Activated T-helper 17 cell treated with anti-CD3 and anti-CD28 coated beads, Interleukin-2, amount 50 U/mL, for 72 hours (primary cell): ENCODE measurements around the gene DNAJC11. TPM values are rescaled to one million over a fixed set of nuclear protein-coding genes. Genes with fewer than 3 reads are reported as not detected.
"Not testable (repeated sequence)": the region's sequence is repeated elsewhere in the genome, so short reads cannot be mapped to it uniquely, and the experiment has no call there.

Experiments used
- ATAC-seq: fragments of 150-1000 bp; cut with Tn5 transposase; replicated peaks from 2 replicates; pipeline ENCODE4 v1.10.0; 2021; ENCODE audit warnings: mild to moderate bottlenecking, moderate library complexity
- H3K27ac Mint-ChIP-seq: one replicate; pipeline ENCODE4 v1.8.0; 2022; ENCODE audit warnings: mixed read lengths
- H3K27me3 Mint-ChIP-seq: one replicate; pipeline ENCODE4 v1.8.0; 2022; ENCODE audit warnings: mixed read lengths
- H3K36me3 Mint-ChIP-seq: one replicate; pipeline ENCODE4 v1.8.0; 2022; ENCODE audit warnings: low read depth, mild to moderate bottlenecking, mixed read lengths
- H3K4me1 Mint-ChIP-seq: one replicate; pipeline ENCODE4 v1.8.0; 2022; ENCODE audit warnings: mixed read lengths
- H3K4me3 Mint-ChIP-seq: one replicate; pipeline ENCODE4 v1.8.0; 2022; ENCODE audit warnings: mild to moderate bottlenecking, mixed read lengths
- H3K9me3 Mint-ChIP-seq: one replicate; pipeline ENCODE4 v1.8.0; 2022; ENCODE audit warnings: mixed read lengths
- total RNA-seq, 2 donors: library from RNA; stranded (reverse); gene quantifications; one replicate each; pipeline ENCODE4 v1.2.3, GENCODE V29; 2022

DNAJC11 gene
- total RNA-seq, 2 donors from 2014 or later, result 30.6 to 70.5 TPM

DNA sequence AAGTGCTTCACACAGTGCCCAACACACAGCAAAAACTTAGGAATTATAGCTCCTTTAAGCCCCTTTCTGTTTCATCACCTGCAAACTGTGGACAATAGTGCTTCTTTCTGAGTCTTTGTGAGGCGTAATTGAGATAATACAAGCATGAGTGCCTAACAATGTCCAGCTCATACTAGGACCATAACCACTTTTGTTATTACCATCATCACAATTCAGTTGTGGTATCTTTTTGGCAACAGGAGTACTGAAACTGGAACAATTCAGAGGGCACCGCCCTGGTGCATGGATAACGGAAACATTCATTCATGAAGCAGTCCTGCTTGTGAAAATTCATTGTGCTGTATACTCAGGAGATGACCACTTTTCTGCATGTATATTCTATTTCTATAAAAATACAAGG, 18.2 kb downstream of the DNAJC11 start:
- no peaks in the 10 kb centered on the region for H3K9me3 Mint-ChIP-seq
- no peaks in the 10 kb centered on the region for H3K27me3 Mint-ChIP-seq
- no peak overlapping the region for H3K4me3 Mint-ChIP-seq
- peak overlapping the region; percentile 20 for H3K27ac Mint-ChIP-seq
- ATAC-seq, result peak; percentile 62
- peaks cover 28% of the 10 kb centered on the region for H3K36me3 Mint-ChIP-seq
- peaks cover 23% of the 10 kb centered on the region for H3K4me1 Mint-ChIP-seq

DNA sequence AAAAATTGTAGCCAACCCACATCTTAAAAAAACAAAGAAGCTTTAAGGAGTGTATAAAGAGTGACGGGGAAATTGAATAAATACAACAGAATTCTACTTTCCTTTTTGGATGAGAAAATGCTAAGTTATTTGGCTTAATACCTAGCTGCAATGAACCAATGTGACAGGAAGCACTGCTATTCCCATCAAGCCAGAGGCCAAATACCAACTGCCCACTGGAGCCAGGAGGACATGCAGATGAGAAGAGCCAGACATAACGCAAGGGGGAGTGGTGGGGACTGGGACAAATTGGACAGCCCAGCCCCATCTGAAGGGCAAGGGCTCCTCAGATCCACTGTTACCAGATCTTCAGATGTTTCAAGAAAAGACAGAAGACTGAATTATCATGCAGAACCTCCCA, 25.7 kb downstream of the DNAJC11 start:
- H3K36me3 Mint-ChIP-seq, result peaks cover 91% of the 10 kb centered on the region
- no peak overlapping the region for H3K4me3 Mint-ChIP-seq
- H3K4me1 Mint-ChIP-seq, result peaks cover 5% of the 10 kb centered on the region
- no peaks in the 10 kb centered on the region for H3K27me3 Mint-ChIP-seq
- no peaks in the 10 kb centered on the region for H3K9me3 Mint-ChIP-seq
- ATAC-seq, result no peak
- H3K27ac Mint-ChIP-seq, result no peak overlapping the region

- H3K27ac Mint-ChIP-seq, result no peak overlapping the region
- no peak for ATAC-seq
- H3K27me3 Mint-ChIP-seq, result no peaks in the 10 kb centered on the region
- peaks cover 87% of the 10 kb centered on the region for H3K36me3 Mint-ChIP-seq
- H3K4me1 Mint-ChIP-seq, result peaks cover 5% of the 10 kb centered on the region
- no peaks in the 10 kb centered on the region for H3K9me3 Mint-ChIP-seq
- H3K4me3 Mint-ChIP-seq, result no peak overlapping the region
These were observed 26.8 kb downstream of the DNAJC11 start for GRCh38 chr1:6674771-6675170.

DNA sequence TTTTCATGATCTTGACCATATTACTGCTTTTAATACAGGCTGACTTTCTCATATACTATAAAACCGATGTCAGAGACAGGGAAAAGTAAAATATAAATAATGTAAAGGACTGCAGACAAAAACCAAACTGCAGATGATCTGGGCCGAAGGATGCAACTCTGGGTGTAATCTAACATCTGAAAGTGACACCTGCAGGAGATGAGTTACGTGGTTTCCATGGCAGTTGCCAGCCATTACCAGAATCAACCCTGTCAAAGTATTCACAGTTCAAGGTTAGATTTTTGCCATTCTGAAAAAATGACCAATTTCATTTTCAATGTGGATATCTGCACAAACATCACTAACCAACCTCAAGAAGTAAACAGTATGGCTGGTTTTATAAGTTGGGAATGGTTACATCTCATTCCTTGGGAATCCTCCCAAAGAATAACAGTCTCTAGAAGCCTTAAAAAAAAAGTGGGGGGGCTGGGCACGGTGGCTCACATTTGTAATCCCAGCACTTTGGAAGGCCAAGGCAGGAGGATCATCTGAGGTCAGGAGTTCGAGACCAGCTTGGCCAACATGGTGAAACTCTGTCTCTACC, 27.7 kb downstream of the DNAJC11 start:
- H3K27me3 Mint-ChIP-seq, result no peaks in the 10 kb centered on the region
- H3K27ac Mint-ChIP-seq, result no peak overlapping the region
- peaks cover 78% of the 10 kb centered on the region for H3K36me3 Mint-ChIP-seq
- no peak overlapping the region for H3K4me3 Mint-ChIP-seq
- H3K4me1 Mint-ChIP-seq, result peaks cover 5% of the 10 kb centered on the region
- no peaks in the 10 kb centered on the region for H3K9me3 Mint-ChIP-seq
- ATAC-seq, result no peak

DNA sequence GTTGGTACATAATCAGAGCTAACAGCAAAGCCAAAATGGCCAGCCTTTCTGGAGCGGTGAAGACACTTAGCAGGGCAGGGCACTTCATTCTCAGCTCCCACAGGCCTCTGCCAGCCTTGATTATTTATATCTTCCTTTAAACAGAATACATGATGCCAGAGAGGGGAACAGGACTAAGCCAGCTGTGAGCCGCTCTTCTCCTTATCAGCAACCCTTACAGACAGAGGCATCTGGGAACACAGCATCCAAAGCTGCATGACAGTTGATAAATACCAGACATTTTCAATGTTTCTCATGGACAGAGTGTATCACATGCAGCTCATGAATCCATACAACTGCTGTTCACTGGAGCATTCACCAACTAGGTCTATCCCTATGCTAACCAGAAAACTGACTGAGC, 29.1 kb downstream of the DNAJC11 start:
- no peaks in the 10 kb centered on the region for H3K9me3 Mint-ChIP-seq
- H3K27me3 Mint-ChIP-seq, result no peaks in the 10 kb centered on the region
- ATAC-seq, result no peak
- no peak overlapping the region for H3K27ac Mint-ChIP-seq
- peaks cover 75% of the 10 kb centered on the region for H3K36me3 Mint-ChIP-seq
- no peak overlapping the region for H3K4me3 Mint-ChIP-seq
- peaks cover 5% of the 10 kb centered on the region for H3K4me1 Mint-ChIP-seq

- Mint-ChIP-seq H3K27ac (no peak overlapping the region), H3K27me3 (no peaks in the 10 kb centered on the region), H3K4me3 (no peak overlapping the region), H3K9me3 (no peaks in the 10 kb centered on the region), H3K4me1 (no peaks in the 10 kb centered on the region), H3K36me3 (peaks cover 67% of the 10 kb centered on the region)
- ATAC-seq, result no peak
These were observed 33.1 kb downstream of the DNAJC11 start for GRCh38 chr1:6668503-6668902.

DNA sequence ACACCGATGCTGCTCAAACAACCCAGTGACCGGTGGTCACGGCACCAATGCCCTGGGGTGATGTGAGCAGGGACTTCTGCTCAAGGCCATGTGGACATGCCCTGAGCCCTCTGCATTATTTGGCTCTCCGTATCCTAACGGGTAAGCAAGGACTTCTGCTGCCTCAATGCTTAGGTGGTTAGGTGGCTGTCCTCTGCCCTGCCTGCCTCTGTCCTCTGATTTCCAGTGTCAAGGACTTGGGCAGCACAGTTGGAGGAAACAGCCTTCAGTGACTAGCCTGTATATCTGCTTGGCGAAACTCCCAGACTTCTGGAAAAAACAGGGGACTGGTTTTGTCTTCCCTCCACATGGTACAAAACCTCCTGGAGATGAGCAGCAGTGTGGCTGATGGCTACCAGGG, 34.5 kb downstream of the DNAJC11 start:
- H3K4me3 Mint-ChIP-seq, result no peak overlapping the region
- no peaks in the 10 kb centered on the region for H3K9me3 Mint-ChIP-seq
- no peaks in the 10 kb centered on the region for H3K4me1 Mint-ChIP-seq
- ATAC-seq, result no peak
- no peaks in the 10 kb centered on the region for H3K27me3 Mint-ChIP-seq
- H3K27ac Mint-ChIP-seq, result no peak overlapping the region
- peaks cover 62% of the 10 kb centered on the region for H3K36me3 Mint-ChIP-seq

GRCh38 chr1:6666696-6667095, 34.9 kb downstream of the DNAJC11 start:
- Mint-ChIP-seq H3K36me3 (peaks cover 58% of the 10 kb centered on the region), H3K27ac (no peak overlapping the region), H3K4me1 (no peaks in the 10 kb centered on the region), H3K27me3 (no peaks in the 10 kb centered on the region), H3K4me3 (no peak overlapping the region), H3K9me3 (no peaks in the 10 kb centered on the region)
- no peak for ATAC-seq

- not testable (repeated sequence) for H3K4me1 Mint-ChIP-seq, H3K27me3 Mint-ChIP-seq, H3K4me3 Mint-ChIP-seq, H3K27ac Mint-ChIP-seq, ATAC-seq, H3K9me3 Mint-ChIP-seq
- H3K36me3 Mint-ChIP-seq, result peaks cover 48% of the 10 kb centered on the region
These were observed 39.1 kb downstream of the DNAJC11 start for GRCh38 chr1:6662468-6662867.

DNA sequence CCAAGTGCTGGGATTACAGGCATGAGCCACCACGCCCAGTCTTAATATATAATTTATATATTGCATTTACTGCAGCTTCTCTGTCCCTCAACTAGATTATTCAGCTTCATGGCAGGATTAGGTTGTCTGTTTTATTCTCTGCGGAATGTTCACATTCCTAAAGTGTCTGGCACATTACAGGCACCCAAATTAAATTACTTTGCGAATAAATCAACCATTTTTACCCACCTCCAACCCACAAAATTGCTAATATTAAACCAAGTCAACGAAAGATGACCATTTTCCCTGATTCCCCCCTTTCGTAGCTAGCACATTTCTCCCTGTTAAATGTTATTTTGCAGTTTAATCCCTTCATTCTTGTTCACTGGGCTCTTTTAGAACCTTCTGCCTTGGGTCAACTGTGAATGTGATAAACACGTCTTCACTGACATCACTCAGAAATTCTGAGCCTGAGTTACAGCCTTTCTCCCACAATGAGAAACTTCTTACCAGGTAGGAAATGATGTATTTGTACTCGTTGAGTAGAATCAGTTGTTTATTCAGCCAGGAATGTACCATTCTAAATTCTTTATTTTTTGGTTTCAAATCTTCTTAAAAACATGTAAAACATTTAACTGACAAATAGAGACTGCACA, 41.1 kb downstream of the DNAJC11 start:
- no peaks in the 10 kb centered on the region for H3K9me3 Mint-ChIP-seq
- no peaks in the 10 kb centered on the region for H3K27me3 Mint-ChIP-seq
- H3K27ac Mint-ChIP-seq, result no peak overlapping the region
- peaks cover 4% of the 10 kb centered on the region for H3K4me1 Mint-ChIP-seq
- peaks cover 30% of the 10 kb centered on the region for H3K36me3 Mint-ChIP-seq
- no peak for ATAC-seq
- no peak overlapping the region for H3K4me3 Mint-ChIP-seq

DNA sequence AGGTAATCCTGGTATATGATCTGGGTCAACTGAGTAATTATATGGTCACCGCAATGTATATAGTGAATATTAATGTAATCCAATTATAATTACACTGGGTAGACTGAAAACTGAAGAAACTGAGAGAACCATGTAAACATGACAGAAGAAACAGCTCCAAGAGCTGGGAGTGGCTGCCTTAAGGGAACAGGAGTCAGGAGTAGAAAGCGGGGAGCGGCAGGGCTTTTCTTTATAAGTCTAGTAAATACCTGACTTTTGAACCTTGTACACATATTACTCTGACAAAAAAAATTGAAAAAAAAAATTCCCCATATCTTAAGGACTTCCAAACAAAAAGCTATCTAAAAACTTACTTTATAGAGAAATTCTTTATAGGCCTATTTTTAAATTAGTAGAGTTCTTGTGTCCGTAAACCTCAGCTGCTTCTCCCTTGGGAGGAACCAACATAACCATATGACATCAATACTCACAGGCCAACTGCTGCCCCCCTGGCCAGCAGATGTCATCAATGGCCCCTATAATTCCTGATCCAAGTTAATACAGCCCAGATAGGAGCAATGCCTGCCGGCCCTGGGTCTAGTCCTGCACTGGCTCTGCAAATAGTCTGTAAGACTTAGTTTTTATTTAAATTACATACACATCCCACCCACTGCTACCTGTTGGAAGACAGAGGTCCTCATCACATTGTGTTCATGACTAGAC, 43.1 kb downstream of the DNAJC11 start:
- H3K27me3 Mint-ChIP-seq, result no peaks in the 10 kb centered on the region
- no peak for ATAC-seq
- no peaks in the 10 kb centered on the region for H3K9me3 Mint-ChIP-seq
- H3K36me3 Mint-ChIP-seq, result peaks cover 33% of the 10 kb centered on the region
- H3K27ac Mint-ChIP-seq, result peak overlapping the region; percentile 9
- H3K4me3 Mint-ChIP-seq, result no peak overlapping the region
- H3K4me1 Mint-ChIP-seq, result peaks cover 4% of the 10 kb centered on the region

- H3K4me1 Mint-ChIP-seq, result peaks cover 4% of the 10 kb centered on the region
- H3K4me3 Mint-ChIP-seq, result no peak overlapping the region
- H3K9me3 Mint-ChIP-seq, result no peaks in the 10 kb centered on the region
- no peak overlapping the region for H3K27ac Mint-ChIP-seq
- no peak for ATAC-seq
- peaks cover 39% of the 10 kb centered on the region for H3K36me3 Mint-ChIP-seq
- no peaks in the 10 kb centered on the region for H3K27me3 Mint-ChIP-seq
These were observed 44.5 kb downstream of the DNAJC11 start for GRCh38 chr1:6657138-6657537.

- Mint-ChIP-seq H3K27ac (no peak overlapping the region), H3K4me3 (no peak overlapping the region), H3K4me1 (no peaks in the 10 kb centered on the region), H3K27me3 (no peaks in the 10 kb centered on the region), H3K9me3 (no peaks in the 10 kb centered on the region), H3K36me3 (peaks cover 52% of the 10 kb centered on the region)
- ATAC-seq, result no peak
These were observed 48.0 kb downstream of the DNAJC11 start for GRCh38 chr1:6653436-6654290.

- Mint-ChIP-seq H3K27me3 (no peaks in the 10 kb centered on the region), H3K4me1 (no peaks in the 10 kb centered on the region), H3K4me3 (no peak overlapping the region), H3K36me3 (peaks cover 47% of the 10 kb centered on the region), H3K9me3 (no peaks in the 10 kb centered on the region), H3K27ac (no peak overlapping the region)
- ATAC-seq, result no peak
These were observed 48.6 kb downstream of the DNAJC11 start for GRCh38 chr1:6652986-6653385.
